ENCODE data around the gene SLC16A11. TPM values are rescaled to one million over a fixed set of nuclear protein-coding genes. Genes with fewer than 3 reads are reported as not detected.

The SLC16A11 gene
- total and polyA plus RNA-seq, 9 of the 15 experiments (the other 6 are each of a cell fraction or from before 2014, with no cell fraction given): not detected

GRCh38 chr17:7035591-7036368, 8.1 kb downstream of the SLC16A11 start, which contains the start of gene SLC16A13 (continued):
- no peak for TF ChIP-seq PATZ1 (CRISPR knock-in tag; IDR thresholded peaks at IDR 0.05; ENCODE audit: borderline replicate concordance)
- no peak for TF ChIP-seq TRIM25 (IDR thresholded peaks at IDR 0.05; ENCODE audit: borderline replicate concordance)
- no peak for TF ChIP-seq ZNF57 (CRISPR knock-in tag; IDR thresholded peaks at IDR 0.05)
- TF ChIP-seq ZNF274 (IDR thresholded peaks at IDR 0.05; ENCODE audit: borderline replicate concordance, low read depth, low read length): no peak
- no peak for TF ChIP-seq NFIX (CRISPR knock-in tag; IDR thresholded peaks at IDR 0.05; ENCODE audit: low read depth)
- no peak for TF ChIP-seq SMC3 (conservative IDR thresholded peaks at IDR 0.05; ENCODE audit: insufficient read depth, low read depth, low read length)
- no peak for TF ChIP-seq ZFP1 (CRISPR knock-in tag; IDR thresholded peaks at IDR 0.05)
- TF ChIP-seq SNIP1 (IDR thresholded peaks at IDR 0.05; ENCODE audit: low read depth): no peak
- TF ChIP-seq SAFB2 (IDR thresholded peaks at IDR 0.05; ENCODE audit: borderline replicate concordance, low read depth, low read length, severe bottlenecking): no peak
- TF ChIP-seq SRSF1 (IDR thresholded peaks at IDR 0.05; ENCODE audit: low read depth, low read length): no peak
- no peak for TF ChIP-seq YBX1 (IDR thresholded peaks at IDR 0.05)
- no peak for TF ChIP-seq ZNF133 (CRISPR knock-in tag; IDR thresholded peaks at IDR 0.05)
- TF ChIP-seq ZNF384 (IDR thresholded peaks at IDR 0.05; ENCODE audit: low read depth, low read length): no peak
- no peak for TF ChIP-seq CEBPG (CRISPR knock-in tag; IDR thresholded peaks at IDR 0.05)
- no peak for TF ChIP-seq CEBPG (tag; conservative IDR thresholded peaks at IDR 0.05 in 1 of 2, IDR thresholded peaks at IDR 0.05 in 1 of 2)
- no peak for TF ChIP-seq TARDBP (IDR thresholded peaks at IDR 0.05)
- TF ChIP-seq ZC3H8 (IDR thresholded peaks at IDR 0.05): no peak
- no peak for TF ChIP-seq NR3C1 (CRISPR knock-in tag; IDR thresholded peaks at IDR 0.05)
- no peak for TF ChIP-seq ZBTB26 (CRISPR knock-in tag; IDR thresholded peaks at IDR 0.05)
- no peak for TF ChIP-seq ZNF3 (CRISPR knock-in tag; IDR thresholded peaks at IDR 0.05)
- TF ChIP-seq SOX6 (IDR thresholded peaks at IDR 0.05): 0 out of 2 replicates have a peak, but pooled peaks have one; percentile 9
- TF ChIP-seq MCM7 (IDR thresholded peaks at IDR 0.05): no peak
- no peak for TF ChIP-seq ZNF696 (CRISPR knock-in tag; conservative IDR thresholded peaks at IDR 0.05)
- peak in 1 of 2 experiments; percentile 28; a peak in 1 of 4 replicates for TF ChIP-seq MAZ (CRISPR knock-in tag; conservative IDR thresholded peaks at IDR 0.05 in 1 of 2, IDR thresholded peaks at IDR 0.05 in 1 of 2)
- TF ChIP-seq RBM34 (IDR thresholded peaks at IDR 0.05; ENCODE audit: borderline replicate concordance, insufficient read depth, low read length): no peak
- no peak for TF ChIP-seq SIX5 (IDR thresholded peaks at IDR 0.05; ENCODE audit: borderline replicate concordance in 1 of 2, insufficient read depth in 1 of 2, low read depth in 1 of 2, low read length in 2 of 2)
